ENCODE measurements around the gene SSR1. TPM values are rescaled to one million over a fixed set of nuclear protein-coding genes. Genes with fewer than 3 reads are reported as not detected.
A peak's percentile ranks its signal among the peaks of the same experiment; 100 is the strongest.
"Not testable (repeated sequence)": the region's sequence is repeated elsewhere in the genome, so short reads cannot be mapped to it uniquely, and the experiment has no call there.

The SSR1 gene
- total RNA-seq (10 to 100 TPM; 29.9 to 37.3 (median 33.2) TPM), polyA plus RNA-seq (10 to 100 TPM; 17.9 to 40.4 (median 39.0) TPM)
- long read RNA-seq, donor 1, full-length matches to known transcripts = 5 of 13 reads
- long read RNA-seq, donor 1, partial matches to known transcripts = 1 of 13 reads
- long read RNA-seq, donor 1, other reads (novel, unspliced or antisense) = 7 of 13 reads
- long read RNA-seq, donor 2, full-length matches to known transcripts = 16 of 41 reads
- long read RNA-seq, donor 2, partial matches to known transcripts = 0 of 41 reads
- long read RNA-seq, donor 2, other reads (novel, unspliced or antisense) = 25 of 41 reads

DNA sequence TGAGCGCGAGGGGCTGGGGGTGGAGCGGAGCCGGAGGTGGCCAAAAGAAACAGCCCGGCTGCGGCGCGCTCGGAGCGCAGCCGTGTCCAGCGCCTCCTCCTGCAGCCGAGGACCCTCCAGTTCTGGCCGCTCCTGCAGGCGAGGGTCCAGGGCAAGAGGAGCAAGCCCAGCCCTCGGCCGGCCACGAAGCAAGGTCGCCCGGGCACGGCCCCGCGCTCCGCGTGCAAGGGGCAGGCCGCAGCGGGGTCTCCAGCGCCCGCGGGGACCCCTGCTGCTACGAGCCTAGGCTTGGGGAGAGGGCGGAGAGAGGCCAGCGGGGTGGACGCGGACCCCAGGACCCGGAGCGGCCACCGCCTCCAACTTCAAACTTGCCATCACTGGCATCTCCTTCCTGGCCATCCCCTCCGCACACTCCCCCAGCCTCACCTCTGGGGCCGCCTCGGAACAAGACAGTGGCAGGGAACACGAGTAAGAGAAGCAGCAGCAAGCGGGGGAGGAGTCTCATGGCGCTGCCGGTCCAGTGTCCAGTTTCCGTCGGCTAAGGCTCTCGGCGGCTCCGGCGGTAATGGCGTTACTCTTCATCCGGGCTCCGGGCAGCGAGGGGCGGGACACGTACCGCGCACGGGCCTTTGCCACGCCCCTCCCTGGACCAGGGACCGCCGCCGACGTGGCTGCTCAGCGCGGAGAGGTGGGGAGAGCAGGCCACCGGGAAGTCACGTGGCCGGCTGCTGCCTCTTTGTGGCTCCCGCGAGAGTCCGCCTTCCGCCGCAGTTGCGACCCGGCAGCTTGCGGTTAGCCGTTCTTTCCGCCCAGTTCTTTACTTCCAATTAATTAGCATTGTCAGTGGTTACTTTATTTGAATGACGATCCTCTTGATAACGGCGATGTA lies at the start of gene SSR1:
SSR1 (minus strand) TSS at position 584 of the 889 bp plus-strand sequence; CDS start at position 505, 79 bp downstream.
- ATAC-seq (peak; percentile 100), DNase-seq (peak; percentile 98 to 99)
- peak within 1 kb of the TSS; percentile 94 for H3K4me3 ChIP-seq
- TF ChIP-seq, protein P1, sequence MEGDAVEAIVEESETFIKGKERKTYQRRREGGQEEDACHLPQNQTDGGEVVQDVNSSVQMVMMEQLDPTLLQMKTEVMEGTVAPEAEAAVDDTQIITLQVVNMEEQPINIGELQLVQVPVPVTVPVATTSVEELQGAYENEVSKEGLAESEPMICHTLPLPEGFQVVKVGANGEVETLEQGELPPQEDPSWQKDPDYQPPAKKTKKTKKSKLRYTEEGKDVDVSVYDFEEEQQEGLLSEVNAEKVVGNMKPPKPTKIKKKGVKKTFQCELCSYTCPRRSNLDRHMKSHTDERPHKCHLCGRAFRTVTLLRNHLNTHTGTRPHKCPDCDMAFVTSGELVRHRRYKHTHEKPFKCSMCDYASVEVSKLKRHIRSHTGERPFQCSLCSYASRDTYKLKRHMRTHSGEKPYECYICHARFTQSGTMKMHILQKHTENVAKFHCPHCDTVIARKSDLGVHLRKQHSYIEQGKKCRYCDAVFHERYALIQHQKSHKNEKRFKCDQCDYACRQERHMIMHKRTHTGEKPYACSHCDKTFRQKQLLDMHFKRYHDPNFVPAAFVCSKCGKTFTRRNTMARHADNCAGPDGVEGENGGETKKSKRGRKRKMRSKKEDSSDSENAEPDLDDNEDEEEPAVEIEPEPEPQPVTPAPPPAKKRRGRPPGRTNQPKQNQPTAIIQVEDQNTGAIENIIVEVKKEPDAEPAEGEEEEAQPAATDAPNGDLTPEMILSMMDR (IDR thresholded peaks at IDR 0.05) = no peak
- H3K27me3 ChIP-seq (ENCODE audit: insufficient read depth in 3 of 3, low read length in 2 of 3) = no peaks in the 10 kb centered on the region
- H3K9me3 ChIP-seq = no peaks in the 10 kb centered on the region
- H3K36me3 ChIP-seq (ENCODE audit: insufficient read depth in 1 of 2, low read depth in 1 of 2) = peaks cover 5 to 21% of the 10 kb centered on the region in 2 donors
- peaks cover 20% of the 10 kb centered on the region for H3K4me1 ChIP-seq
- 0 to 1% (median 0%) methylated on average over 64 to 83 of the region's 83 CpGs for whole genome bisulfite sequencing, 3 donors
- intact Hi-C loops (cut with DNase I) = loop anchor here (2.0 to 10.0 kb wide), 3 partner anchors 74 to 272 kb away; partner anchors contain the start of genes CAGE1 (in 2 of the 2) and RIOK1 (in 2 of the 2)
- H3K27ac ChIP-seq = peak within 1 kb of the TSS; percentile 90

DNA sequence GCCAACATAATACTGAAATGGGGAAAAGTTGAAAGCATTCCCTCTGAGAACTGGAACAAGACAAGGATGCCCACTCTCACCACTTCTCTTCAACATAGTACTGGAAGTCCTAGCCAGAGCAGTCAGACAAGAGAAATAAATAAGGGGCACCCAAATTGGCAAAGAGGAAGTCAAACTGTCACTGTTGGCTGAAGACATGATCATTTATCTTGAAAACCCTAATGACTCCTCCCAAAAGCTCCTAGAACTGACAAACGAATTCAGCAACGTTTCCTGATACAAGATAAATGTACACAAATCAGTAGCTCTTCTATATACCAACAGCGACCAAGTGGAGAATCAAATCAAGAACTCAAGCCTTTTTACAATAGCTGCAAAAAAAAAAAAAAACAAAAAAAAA lies 38.9 kb upstream of the SSR1 start:
- H3K27ac ChIP-seq; H3K36me3 ChIP-seq (ENCODE audit: insufficient read depth in 1 of 2, low read depth in 1 of 2); H3K4me1 ChIP-seq; H3K27me3 ChIP-seq (ENCODE audit: insufficient read depth in 3 of 3, low read length in 2 of 3); ATAC-seq; intact Hi-C loops (cut with DNase I); H3K9me3 ChIP-seq; DNase-seq; H3K4me3 ChIP-seq: not testable (repeated sequence)
- WGBS, 3 donors = 75 to 82% (median 81%) methylated on average over 3 of the region's 3 CpGs

DNA sequence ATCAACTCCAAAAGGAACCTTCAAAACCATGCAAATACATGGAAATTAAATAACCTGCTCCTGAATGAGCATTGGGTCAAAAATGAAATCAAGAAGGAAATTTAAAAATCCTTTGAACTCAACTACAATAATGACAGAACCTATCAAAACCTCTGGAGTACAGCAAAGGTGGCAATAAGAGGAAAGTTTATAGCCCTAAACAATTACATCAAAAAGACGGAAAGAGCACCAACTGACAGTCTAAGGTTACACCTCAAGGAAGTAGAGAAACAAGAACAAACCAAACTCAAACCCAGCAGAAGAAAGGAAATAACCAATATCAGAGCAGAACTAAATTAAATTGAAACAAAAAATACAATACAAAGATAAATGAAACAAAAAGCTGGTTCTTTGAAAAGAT lies 37.6 kb upstream of the SSR1 start:
- H3K4me1 ChIP-seq; intact Hi-C loops (cut with DNase I); DNase-seq; ATAC-seq; H3K27me3 ChIP-seq (ENCODE audit: insufficient read depth in 3 of 3, low read length in 2 of 3); H3K36me3 ChIP-seq (ENCODE audit: insufficient read depth in 1 of 2, low read depth in 1 of 2); H3K9me3 ChIP-seq; H3K27ac ChIP-seq; H3K4me3 ChIP-seq: not testable (repeated sequence)
- WGBS, 3 donors = 43 to 69% (median 50%) methylated on average over 1 of the region's 1 CpG

DNA sequence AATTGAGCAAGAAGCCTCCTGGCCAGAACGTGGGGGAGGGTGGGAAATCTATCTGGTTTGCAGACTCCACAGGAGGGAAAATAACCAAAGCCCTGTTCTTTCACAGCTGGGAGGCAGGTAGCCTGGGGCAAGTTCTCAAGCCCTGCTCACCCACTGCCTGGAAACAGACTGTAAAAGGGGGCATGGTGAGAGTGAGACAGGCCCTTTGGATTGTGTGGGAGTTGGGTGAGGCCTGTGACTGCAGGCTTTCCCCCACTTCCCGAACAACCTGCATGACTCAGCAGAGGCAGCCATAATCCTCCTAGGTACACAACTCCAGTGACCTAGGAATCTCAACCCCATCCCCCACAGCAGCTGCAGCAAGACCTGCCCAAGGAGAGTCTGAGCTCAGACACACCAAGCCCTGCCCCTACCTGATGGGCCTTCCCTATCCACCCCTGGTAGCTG lies 34.6 kb upstream of the SSR1 start:
- H3K9me3 ChIP-seq; ATAC-seq; H3K4me1 ChIP-seq; H3K27me3 ChIP-seq (ENCODE audit: insufficient read depth in 3 of 3, low read length in 2 of 3); intact Hi-C loops (cut with DNase I); DNase-seq; H3K36me3 ChIP-seq (ENCODE audit: insufficient read depth in 1 of 2, low read depth in 1 of 2); H3K27ac ChIP-seq; H3K4me3 ChIP-seq: not testable (repeated sequence)
- WGBS, 3 donors = 50 to 92% (median 64%) methylated on average over 1 to 2 of the region's 2 CpGs

DNA sequence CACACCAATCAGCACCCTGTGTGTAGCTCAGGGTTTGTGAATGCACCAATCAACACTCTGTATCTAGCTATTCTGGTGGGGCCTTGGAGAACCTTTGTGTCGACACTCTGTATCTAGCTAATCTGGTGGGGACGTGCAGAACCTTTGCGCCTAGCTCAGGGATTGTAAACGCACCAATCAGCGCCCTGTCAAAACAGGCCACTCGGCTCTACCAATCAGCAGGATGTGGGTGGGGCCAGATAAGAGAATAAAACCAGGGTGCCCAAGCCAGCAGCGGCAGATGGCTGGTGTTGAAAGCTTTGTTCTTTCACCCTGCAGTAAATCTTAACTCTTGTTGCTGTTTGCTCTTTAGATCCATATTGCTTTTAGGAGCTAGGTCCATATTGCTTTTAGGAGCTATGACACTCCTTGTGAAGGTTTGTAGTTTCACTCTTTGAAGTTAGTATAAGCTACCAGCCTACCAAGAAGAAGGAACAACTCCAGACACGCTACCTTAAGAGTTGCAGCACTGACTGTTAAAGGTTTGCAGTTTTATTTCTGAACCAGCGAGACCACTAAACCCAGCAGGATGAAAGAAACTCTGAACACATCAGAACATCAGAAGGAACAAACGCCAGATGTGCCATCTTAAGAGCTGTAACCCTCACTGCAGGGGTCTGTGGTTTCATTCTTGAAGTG lies 31.9 kb upstream of the SSR1 start:
- DNase-seq; H3K4me1 ChIP-seq; H3K4me3 ChIP-seq; H3K27ac ChIP-seq; ATAC-seq; H3K36me3 ChIP-seq (ENCODE audit: insufficient read depth in 1 of 2, low read depth in 1 of 2); H3K27me3 ChIP-seq (ENCODE audit: insufficient read depth in 3 of 3, low read length in 2 of 3); intact Hi-C loops (cut with DNase I); H3K9me3 ChIP-seq: not testable (repeated sequence)
- 73 to 84% (median 79%) methylated on average over 10 of the region's 10 CpGs for WGBS, 3 donors

DNA sequence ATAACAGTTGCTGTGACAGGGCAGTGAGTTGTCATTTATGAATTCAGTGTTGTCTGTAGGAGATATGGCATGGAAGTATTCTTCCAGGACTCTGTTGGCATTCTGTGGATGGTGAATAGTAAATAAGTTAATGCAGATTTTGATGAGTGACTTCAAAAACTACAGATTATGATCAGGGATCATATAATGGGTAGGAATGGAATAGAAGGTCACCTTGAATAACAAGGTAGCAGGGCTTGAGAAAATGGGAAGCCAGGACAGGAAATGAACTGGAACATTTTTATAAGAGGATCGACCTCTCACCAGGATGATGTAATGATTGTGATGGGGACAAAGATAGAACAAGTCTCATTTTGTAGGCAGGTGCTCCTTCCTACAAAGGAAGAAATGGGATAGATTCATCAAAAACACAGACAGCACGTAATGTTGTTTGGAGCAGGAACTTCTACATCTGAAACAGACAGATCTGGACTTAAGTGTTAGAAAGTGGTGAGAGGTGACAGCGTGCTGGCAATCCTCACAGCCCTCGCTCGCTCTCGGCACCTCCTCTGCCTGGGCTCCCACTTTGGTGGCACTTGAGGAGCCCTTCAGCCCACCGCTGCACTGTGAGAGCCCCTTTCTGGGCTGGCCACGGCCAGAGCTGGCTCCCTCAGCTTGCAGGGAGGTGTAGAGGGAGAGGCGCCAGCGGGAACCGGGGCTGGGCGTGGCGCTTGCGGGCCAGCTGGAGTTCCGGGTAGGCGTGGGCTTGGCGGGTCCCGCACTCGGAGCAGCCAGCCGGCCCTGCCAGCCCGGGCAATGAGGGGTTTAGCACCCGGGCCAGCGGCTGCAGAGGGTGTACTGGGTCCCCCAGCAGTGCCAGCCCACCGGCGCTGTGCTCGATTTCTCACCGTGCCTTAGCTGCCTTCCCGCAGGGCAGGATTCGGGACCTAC lies 30.8 kb upstream of the SSR1 start:
- TF ChIP-seq, protein P1 (IDR thresholded peaks at IDR 0.05) = no peak
- DNase-seq (no peak), ATAC-seq (no peak)
- WGBS, 3 donors = 85 to 91% (median 88%) methylated on average over 23 to 29 of the region's 29 CpGs
- H3K36me3 ChIP-seq (ENCODE audit: insufficient read depth in 1 of 2, low read depth in 1 of 2) = no peaks in the 10 kb centered on the region
- H3K4me1 ChIP-seq = no peaks in the 10 kb centered on the region
- intact Hi-C loops (cut with DNase I) = no loop called here
- no peak overlapping the region for H3K27ac ChIP-seq
- H3K27me3 ChIP-seq (ENCODE audit: insufficient read depth in 3 of 3, low read length in 2 of 3) = no peaks in the 10 kb centered on the region
- no peak overlapping the region for H3K4me3 ChIP-seq
- no peaks in the 10 kb centered on the region for H3K9me3 ChIP-seq

Data from psoas muscle (tissue), 8 donors.